Liver (tissue), 3 donors: ENCODE measurements around the gene THSD7B.

ENCODE experiments used
- ATF3 ChIP-seq: IDR thresholded peaks from 2 replicates; pipeline ENCODE4 v1.6.1; 2016; ENCODE audit warnings: antibody characterized with exemption
- CTCF ChIP-seq: fragments of 150-350 bp; IDR thresholded peaks from 2 replicates; pipeline ENCODE4 v1.5.1; 2017; ENCODE audit warnings: improper control_type of control experiment, low read depth, low read length; ENCODE audit not compliant: missing input control
- EGR1 ChIP-seq, 2 donors: IDR thresholded peaks; 2 replicates each; pipeline ENCODE4 v1.6.1; 2016 to 2018; ENCODE audit warnings: antibody characterized with exemption in 2 of 2, low read depth in 2 of 2
- GABPA ChIP-seq, 2 donors: IDR thresholded peaks in 1 of 2; conservative IDR thresholded peaks in 1 of 2; 2 replicates each; pipeline ENCODE4 v1.6.1; 2016; ENCODE audit warnings: antibody characterized with exemption in 2 of 2, mild to moderate bottlenecking in 1 of 2, moderate library complexity in 1 of 2
- HNF4A ChIP-seq, 2 donors: conservative IDR thresholded peaks; 2 replicates each; pipeline ENCODE4 v1.6.1; 2016; ENCODE audit warnings: antibody characterized with exemption in 2 of 2, mild to moderate bottlenecking in 2 of 2
- RAD21 ChIP-seq, 2 donors: IDR thresholded peaks; 2 replicates each; pipeline ENCODE4 v1.6.1; 2016; ENCODE audit warnings: antibody characterized with exemption in 2 of 2, mild to moderate bottlenecking in 2 of 2
- RXRA ChIP-seq, 2 donors: IDR thresholded peaks; 2 replicates each; pipeline ENCODE4 v1.6.1; 2017 to 2018; ENCODE audit warnings: antibody characterized with exemption in 2 of 2, mild to moderate bottlenecking in 1 of 2
- SP1 ChIP-seq: IDR thresholded peaks from 2 replicates; pipeline ENCODE4 v1.6.1; 2018; ENCODE audit warnings: antibody characterized with exemption, mild to moderate bottlenecking
- TAF1 ChIP-seq: conservative IDR thresholded peaks from 2 replicates; pipeline ENCODE4 v1.6.1; 2016; ENCODE audit warnings: antibody characterized with exemption, mild to moderate bottlenecking
- YY1 ChIP-seq: IDR thresholded peaks from 2 replicates; pipeline ENCODE4 v1.6.1; 2016; ENCODE audit warnings: antibody characterized with exemption, mild to moderate bottlenecking
- ZBTB33 ChIP-seq: IDR thresholded peaks from 2 replicates; pipeline ENCODE4 v1.6.1; 2016; ENCODE audit warnings: antibody characterized with exemption
- TF ChIP-seq, protein P1 (sequence below): IDR thresholded peaks from 2 replicates; pipeline ENCODE4 v1.6.1; 2016; ENCODE audit warnings: antibody characterized with exemption
- TF ChIP-seq, protein P2 (sequence below): IDR thresholded peaks from 2 replicates; pipeline ENCODE4 v1.6.1; 2016; ENCODE audit warnings: antibody characterized with exemption, mild to moderate bottlenecking
- donor health status: healthy.
- donor health status: healthy.

DNA sequence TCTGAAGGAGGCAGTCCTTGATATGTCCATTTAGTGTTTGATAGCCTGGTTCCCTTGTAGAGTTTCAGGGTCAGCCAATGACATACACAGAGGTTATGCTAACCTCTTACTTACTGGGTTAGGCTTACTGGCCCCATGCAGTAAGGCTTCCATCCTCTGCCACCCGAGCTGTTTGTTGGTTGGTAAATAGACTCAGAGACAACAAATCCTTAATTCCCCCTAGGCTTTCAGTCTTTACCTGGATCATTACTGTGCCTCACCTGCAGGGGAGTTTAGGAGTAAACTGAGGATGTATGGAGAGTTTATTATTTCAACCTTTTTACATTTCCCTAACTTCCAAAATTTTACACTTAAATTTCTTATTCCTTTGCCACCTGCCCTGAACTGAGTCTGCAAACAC, 746.2 kb downstream of the THSD7B start:
- TF ChIP-seq CTCF (no peak), SP1 (no peak), ZBTB33 (no peak), RXRA (IDR thresholded peaks at IDR 0.05) (no peak), RAD21 (IDR thresholded peaks at IDR 0.05) (no peak), GABPA (IDR thresholded peaks at IDR 0.05 in 1 of 2, conservative IDR thresholded peaks at IDR 0.05 in 1 of 2) (no peak), ATF3 (no peak), EGR1 (IDR thresholded peaks at IDR 0.05; ENCODE audit: low read depth in 2 of 2) (no peak), TAF1 (no peak), HNF4A (conservative IDR thresholded peaks at IDR 0.05) (no peak), YY1 (no peak)
- TF ChIP-seq, protein P1, sequence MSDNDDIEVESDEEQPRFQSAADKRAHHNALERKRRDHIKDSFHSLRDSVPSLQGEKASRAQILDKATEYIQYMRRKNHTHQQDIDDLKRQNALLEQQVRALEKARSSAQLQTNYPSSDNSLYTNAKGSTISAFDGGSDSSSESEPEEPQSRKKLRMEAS: no peak
- TF ChIP-seq, protein P2, sequence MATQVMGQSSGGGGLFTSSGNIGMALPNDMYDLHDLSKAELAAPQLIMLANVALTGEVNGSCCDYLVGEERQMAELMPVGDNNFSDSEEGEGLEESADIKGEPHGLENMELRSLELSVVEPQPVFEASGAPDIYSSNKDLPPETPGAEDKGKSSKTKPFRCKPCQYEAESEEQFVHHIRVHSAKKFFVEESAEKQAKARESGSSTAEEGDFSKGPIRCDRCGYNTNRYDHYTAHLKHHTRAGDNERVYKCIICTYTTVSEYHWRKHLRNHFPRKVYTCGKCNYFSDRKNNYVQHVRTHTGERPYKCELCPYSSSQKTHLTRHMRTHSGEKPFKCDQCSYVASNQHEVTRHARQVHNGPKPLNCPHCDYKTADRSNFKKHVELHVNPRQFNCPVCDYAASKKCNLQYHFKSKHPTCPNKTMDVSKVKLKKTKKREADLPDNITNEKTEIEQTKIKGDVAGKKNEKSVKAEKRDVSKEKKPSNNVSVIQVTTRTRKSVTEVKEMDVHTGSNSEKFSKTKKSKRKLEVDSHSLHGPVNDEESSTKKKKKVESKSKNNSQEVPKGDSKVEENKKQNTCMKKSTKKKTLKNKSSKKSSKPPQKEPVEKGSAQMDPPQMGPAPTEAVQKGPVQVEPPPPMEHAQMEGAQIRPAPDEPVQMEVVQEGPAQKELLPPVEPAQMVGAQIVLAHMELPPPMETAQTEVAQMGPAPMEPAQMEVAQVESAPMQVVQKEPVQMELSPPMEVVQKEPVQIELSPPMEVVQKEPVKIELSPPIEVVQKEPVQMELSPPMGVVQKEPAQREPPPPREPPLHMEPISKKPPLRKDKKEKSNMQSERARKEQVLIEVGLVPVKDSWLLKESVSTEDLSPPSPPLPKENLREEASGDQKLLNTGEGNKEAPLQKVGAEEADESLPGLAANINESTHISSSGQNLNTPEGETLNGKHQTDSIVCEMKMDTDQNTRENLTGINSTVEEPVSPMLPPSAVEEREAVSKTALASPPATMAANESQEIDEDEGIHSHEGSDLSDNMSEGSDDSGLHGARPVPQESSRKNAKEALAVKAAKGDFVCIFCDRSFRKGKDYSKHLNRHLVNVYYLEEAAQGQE: no peak
